Measurements from ENCODE around the gene ABCC11. TPM values are rescaled to one million over a fixed set of nuclear protein-coding genes. Genes with fewer than 3 reads are reported as not detected.
"Not testable (repeated sequence)": the region's sequence is repeated elsewhere in the genome, so short reads cannot be mapped to it uniquely, and the experiment has no call there.

ABCC11 gene
- total RNA-seq, 4 donors from 2014 or later = 0.13 TPM; not detected in 3

DNA sequence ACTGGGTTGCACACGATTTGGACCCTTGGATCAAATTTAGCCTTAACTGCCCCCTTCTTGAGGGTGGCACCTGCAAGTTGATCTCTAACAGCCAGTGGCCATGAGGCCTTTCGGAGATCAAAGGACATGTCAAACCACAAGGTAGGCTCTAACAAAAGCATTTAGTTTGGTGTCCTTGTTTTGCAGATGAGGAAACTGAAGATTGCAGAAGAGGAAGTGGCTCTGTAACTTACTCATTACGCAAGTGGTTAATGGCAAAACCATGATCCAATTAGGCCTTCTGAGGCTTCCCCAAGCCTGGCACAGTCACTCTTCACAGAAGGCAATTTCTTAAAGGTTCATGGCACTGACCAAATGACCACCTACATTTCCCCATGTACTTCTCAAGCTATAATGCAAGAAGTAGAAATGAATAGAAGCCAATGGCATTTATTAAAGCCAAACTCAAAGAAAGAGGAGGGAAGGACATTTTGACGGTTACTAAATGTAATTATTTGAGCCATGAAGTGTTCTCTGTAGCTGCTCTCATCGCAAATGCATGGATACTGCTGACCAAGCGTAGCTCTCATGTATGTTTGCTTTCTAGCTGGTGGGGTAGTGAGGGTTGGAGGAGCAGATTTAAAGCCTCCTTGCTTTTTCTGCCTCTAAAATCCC lies 58.8 kb downstream of the ABCC11 start:
- Histone ChIP-seq H3K27me3 (no peaks in the 10 kb centered on the region), H3K27ac (no peak overlapping the region), H3K36me3 (no peaks in the 10 kb centered on the region), H3K9me3 (no peaks in the 10 kb centered on the region), H3K4me3 (no peak overlapping the region), H3K4me1 (no peaks in the 10 kb centered on the region)
- TF ChIP-seq, protein P1, sequence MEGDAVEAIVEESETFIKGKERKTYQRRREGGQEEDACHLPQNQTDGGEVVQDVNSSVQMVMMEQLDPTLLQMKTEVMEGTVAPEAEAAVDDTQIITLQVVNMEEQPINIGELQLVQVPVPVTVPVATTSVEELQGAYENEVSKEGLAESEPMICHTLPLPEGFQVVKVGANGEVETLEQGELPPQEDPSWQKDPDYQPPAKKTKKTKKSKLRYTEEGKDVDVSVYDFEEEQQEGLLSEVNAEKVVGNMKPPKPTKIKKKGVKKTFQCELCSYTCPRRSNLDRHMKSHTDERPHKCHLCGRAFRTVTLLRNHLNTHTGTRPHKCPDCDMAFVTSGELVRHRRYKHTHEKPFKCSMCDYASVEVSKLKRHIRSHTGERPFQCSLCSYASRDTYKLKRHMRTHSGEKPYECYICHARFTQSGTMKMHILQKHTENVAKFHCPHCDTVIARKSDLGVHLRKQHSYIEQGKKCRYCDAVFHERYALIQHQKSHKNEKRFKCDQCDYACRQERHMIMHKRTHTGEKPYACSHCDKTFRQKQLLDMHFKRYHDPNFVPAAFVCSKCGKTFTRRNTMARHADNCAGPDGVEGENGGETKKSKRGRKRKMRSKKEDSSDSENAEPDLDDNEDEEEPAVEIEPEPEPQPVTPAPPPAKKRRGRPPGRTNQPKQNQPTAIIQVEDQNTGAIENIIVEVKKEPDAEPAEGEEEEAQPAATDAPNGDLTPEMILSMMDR (IDR thresholded peaks at IDR 0.05 in 4 of 5, conservative IDR thresholded peaks at IDR 0.05 in 1 of 5) = no peak
- TF ChIP-seq POLR2A (IDR thresholded peaks at IDR 0.05) = no peak
- ATAC-seq (no peak), DNase-seq (no peak)
- intact Hi-C loops (cut with DNase I; ENCODE audit: low total_unique reads) (no loop called here), in situ Hi-C loops (cut with MboI; ENCODE audit: low sequenced_read_pairs in 4 of 4) (no loop called here)

DNA sequence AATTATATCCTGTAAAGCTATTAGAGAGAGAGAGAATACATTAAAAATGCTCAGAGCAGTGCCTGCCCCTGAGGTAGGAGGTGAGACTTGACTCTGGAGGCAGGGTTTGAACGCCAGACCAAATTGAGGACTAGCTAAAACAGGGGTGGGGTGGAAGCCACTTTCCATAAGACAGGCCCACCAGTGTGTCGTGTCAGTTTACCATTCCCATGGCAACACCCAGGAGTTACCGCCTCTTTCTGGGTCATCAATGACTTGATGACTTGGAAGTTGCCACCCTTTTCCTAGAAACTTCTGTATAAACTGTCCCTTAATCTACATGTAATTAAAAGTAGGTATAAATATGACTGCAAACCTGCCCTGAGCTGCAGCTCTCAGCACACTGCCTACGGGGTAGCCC lies 59.6 kb downstream of the ABCC11 start:
- TF ChIP-seq POLR2A (IDR thresholded peaks at IDR 0.05) = no peak
- TF ChIP-seq, protein P1 (IDR thresholded peaks at IDR 0.05 in 4 of 5, conservative IDR thresholded peaks at IDR 0.05 in 1 of 5) = no peak
- no peak for ATAC-seq

DNA sequence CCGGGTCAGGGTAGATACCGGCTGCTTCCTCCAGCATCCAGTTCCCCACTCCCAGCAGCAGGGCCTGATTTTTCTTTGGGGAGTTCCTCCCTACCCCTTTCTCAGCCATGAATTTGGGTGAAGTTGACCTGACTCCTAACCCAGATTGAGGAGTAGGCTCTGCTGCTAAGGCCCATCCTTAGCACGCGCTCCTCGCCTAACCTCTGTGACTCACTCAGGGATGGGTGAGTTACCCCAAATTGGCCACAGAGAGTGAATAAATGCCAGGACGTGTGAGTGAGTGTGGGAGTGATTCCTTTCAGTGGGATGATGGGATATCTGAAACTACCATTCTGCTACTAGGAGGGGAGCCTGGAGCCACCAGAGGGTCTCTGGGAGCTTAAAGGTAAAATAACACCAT lies 62.7 kb downstream of the ABCC11 start:
- DNase-seq (no peak), ATAC-seq (no peak)
- in situ Hi-C loops (cut with MboI; ENCODE audit: low sequenced_read_pairs in 4 of 4) = no loop called here
- H3K27ac ChIP-seq = no peak overlapping the region
- H3K27me3 ChIP-seq = no peaks in the 10 kb centered on the region
- intact Hi-C loops (cut with DNase I; ENCODE audit: low total_unique reads) = no loop called here
- H3K4me1 ChIP-seq = no peaks in the 10 kb centered on the region
- TF ChIP-seq, protein P1 (IDR thresholded peaks at IDR 0.05 in 4 of 5, conservative IDR thresholded peaks at IDR 0.05 in 1 of 5) = no peak
- TF ChIP-seq POLR2A (IDR thresholded peaks at IDR 0.05) = no peak
- no peaks in the 10 kb centered on the region for H3K36me3 ChIP-seq
- H3K4me3 ChIP-seq = no peak overlapping the region
- no peaks in the 10 kb centered on the region for H3K9me3 ChIP-seq

More for the DNA sequence above, 59.6 kb downstream of the ABCC11 start:
- Histone ChIP-seq H3K4me3 (no peak overlapping the region), H3K27ac (no peak overlapping the region), H3K27me3 (no peaks in the 10 kb centered on the region), H3K36me3 (no peaks in the 10 kb centered on the region), H3K4me1 (no peaks in the 10 kb centered on the region), H3K9me3 (no peaks in the 10 kb centered on the region)
- no peak for DNase-seq
- in situ Hi-C loops (cut with MboI; ENCODE audit: low sequenced_read_pairs in 4 of 4) = no loop called here
- intact Hi-C loops (cut with DNase I; ENCODE audit: low total_unique reads) = no loop called here

DNA sequence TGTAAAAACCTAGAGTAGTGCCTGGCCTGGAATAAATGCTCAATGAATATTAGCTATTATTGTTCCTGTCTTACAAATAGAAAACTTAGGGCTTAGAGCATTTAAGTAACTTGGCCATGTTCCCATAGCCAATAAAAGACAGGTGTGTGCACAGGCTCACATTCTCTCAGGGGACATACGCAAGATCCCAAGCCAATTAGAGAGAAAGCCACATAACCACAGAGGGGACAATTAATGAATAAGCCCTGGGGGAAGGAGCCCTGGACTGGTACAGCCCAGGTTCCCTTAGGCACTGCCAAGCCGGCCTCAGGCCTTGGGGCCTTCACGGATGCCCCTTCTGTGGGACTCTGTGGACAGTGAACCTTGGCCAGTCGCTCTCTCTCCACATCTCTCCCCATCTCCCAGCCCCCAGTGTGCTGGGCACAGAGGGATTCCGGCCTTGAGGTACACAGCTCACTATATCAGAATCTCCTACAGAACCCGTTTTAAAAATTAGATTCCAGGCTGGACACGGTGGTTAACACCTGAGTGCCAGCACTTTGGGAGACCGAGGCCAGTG lies 64.3 kb downstream of the ABCC11 start:
- ATAC-seq (no peak), DNase-seq (no peak)
- H3K27me3 ChIP-seq = no peaks in the 10 kb centered on the region
- no peaks in the 10 kb centered on the region for H3K9me3 ChIP-seq
- TF ChIP-seq, protein P1 (IDR thresholded peaks at IDR 0.05 in 4 of 5, conservative IDR thresholded peaks at IDR 0.05 in 1 of 5) = no peak
- TF ChIP-seq POLR2A (IDR thresholded peaks at IDR 0.05) = no peak
- no peak overlapping the region for H3K27ac ChIP-seq
- no peak overlapping the region for H3K4me3 ChIP-seq
- intact Hi-C loops (cut with DNase I; ENCODE audit: low total_unique reads) (no loop called here), in situ Hi-C loops (cut with MboI; ENCODE audit: low sequenced_read_pairs in 4 of 4) (no loop called here)
- no peaks in the 10 kb centered on the region for H3K36me3 ChIP-seq
- H3K4me1 ChIP-seq = no peaks in the 10 kb centered on the region

DNA sequence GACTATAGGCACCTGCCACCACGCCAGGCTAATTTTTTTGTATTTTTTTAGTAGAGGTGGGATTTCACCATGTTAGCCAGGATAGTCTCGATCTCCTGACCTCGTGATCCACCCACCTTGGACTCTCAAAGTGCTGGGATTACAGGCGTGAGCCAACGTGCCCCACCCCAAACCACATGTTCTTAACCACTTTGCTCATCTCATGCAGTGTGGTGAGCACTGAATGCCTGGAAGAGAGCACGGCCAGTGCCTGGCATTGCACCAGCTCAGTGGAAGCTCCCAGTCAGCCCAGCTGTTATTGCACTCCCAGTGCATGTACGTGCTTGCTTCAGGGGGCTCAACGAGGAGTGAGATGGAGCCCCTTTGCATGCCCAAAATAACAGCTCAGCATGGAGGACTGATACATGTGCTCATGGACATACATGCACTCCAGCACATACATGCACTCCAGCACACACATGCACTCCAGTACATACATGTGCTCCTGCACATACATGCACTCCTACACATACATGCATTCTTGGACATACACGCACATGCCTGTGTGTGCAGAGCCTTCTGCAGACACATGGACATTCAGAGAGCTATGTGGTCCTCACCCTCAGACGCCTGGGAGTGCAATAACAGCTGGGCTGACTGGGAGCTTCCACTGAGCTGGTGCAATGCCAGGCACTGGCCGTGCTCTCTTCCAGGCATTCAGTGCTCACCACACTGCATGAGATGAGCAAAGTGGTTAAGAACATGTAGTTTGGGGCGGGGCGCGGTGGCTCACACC lies 65.4 kb downstream of the ABCC11 start:
- ATAC-seq; H3K36me3 ChIP-seq; H3K27ac ChIP-seq; intact Hi-C loops (cut with DNase I; ENCODE audit: low total_unique reads); H3K4me3 ChIP-seq; H3K27me3 ChIP-seq; H3K4me1 ChIP-seq; DNase-seq; in situ Hi-C loops (cut with MboI; ENCODE audit: low sequenced_read_pairs in 4 of 4); H3K9me3 ChIP-seq: not testable (repeated sequence)

Data from gastrocnemius medialis (tissue), 4 donors.